HG03175 (cell line): Measurements from ENCODE around the gene PDE4D.
"Not testable (repeated sequence)": the region's sequence is repeated elsewhere in the genome, so short reads cannot be mapped to it uniquely, and the experiment has no call there.

Source experiments
- ATAC-seq: cut with Tn5 transposase; IDR thresholded peaks from one replicate; pipeline ENCODE4 v1.9.1; 2021; ENCODE audit warnings: mild to moderate bottlenecking, moderate library complexity; ENCODE audit not compliant: unreplicated experiment

Gene PDE4D

GRCh38 chr5:58969253-58969652 lies 924.3 kb downstream of the PDE4D start:
- ATAC-seq, result no peak

- no peak for ATAC-seq
Measured at GRCh38 chr5:58968350-58968749, 925.2 kb downstream of the PDE4D start.

- ATAC-seq, result no peak
Measured at GRCh38 chr5:58967597-58968281, 925.8 kb downstream of the PDE4D start.

GRCh38 chr5:58965677-58966414 lies 927.7 kb downstream of the PDE4D start:
- no peak for ATAC-seq

- ATAC-seq, result no peak
Measured at GRCh38 chr5:58963821-58964220, 929.7 kb downstream of the PDE4D start.

GRCh38 chr5:58963361-58963760 lies 930.2 kb downstream of the PDE4D start:
- no peak for ATAC-seq

GRCh38 chr5:58961631-58962280 lies 931.8 kb downstream of the PDE4D start:
- ATAC-seq, result peak; percentile 63

GRCh38 chr5:58958701-58959100 lies 934.8 kb downstream of the PDE4D start:
- ATAC-seq, result no peak

GRCh38 chr5:58953218-58953617 lies 940.3 kb downstream of the PDE4D start:
- ATAC-seq, result not testable (repeated sequence)

- no peak for ATAC-seq
Measured at GRCh38 chr5:58950224-58950623, 943.3 kb downstream of the PDE4D start.

GRCh38 chr5:58946230-58946629 lies 947.3 kb downstream of the PDE4D start:
- ATAC-seq, result no peak

- no peak for ATAC-seq
Measured at GRCh38 chr5:58944221-58944620, 949.3 kb downstream of the PDE4D start.

GRCh38 chr5:58940446-58940845 lies 953.1 kb downstream of the PDE4D start:
- no peak for ATAC-seq

- ATAC-seq, result no peak
Measured at GRCh38 chr5:58939664-58940063, 953.9 kb downstream of the PDE4D start.

- no peak for ATAC-seq
Measured at GRCh38 chr5:58938563-58939424, 954.7 kb downstream of the PDE4D start.

GRCh38 chr5:58937031-58937681 lies 956.4 kb downstream of the PDE4D start:
- ATAC-seq, result no peak

GRCh38 chr5:58934629-58935097 lies 958.9 kb downstream of the PDE4D start:
- ATAC-seq, result no peak

- no peak for ATAC-seq
Measured at GRCh38 chr5:58933891-58934628, 959.5 kb downstream of the PDE4D start.

GRCh38 chr5:58932057-58932612 lies 961.4 kb downstream of the PDE4D start:
- ATAC-seq, result no peak
